ENCODE data around the gene FATE1.

The FATE1 gene

DNA sequence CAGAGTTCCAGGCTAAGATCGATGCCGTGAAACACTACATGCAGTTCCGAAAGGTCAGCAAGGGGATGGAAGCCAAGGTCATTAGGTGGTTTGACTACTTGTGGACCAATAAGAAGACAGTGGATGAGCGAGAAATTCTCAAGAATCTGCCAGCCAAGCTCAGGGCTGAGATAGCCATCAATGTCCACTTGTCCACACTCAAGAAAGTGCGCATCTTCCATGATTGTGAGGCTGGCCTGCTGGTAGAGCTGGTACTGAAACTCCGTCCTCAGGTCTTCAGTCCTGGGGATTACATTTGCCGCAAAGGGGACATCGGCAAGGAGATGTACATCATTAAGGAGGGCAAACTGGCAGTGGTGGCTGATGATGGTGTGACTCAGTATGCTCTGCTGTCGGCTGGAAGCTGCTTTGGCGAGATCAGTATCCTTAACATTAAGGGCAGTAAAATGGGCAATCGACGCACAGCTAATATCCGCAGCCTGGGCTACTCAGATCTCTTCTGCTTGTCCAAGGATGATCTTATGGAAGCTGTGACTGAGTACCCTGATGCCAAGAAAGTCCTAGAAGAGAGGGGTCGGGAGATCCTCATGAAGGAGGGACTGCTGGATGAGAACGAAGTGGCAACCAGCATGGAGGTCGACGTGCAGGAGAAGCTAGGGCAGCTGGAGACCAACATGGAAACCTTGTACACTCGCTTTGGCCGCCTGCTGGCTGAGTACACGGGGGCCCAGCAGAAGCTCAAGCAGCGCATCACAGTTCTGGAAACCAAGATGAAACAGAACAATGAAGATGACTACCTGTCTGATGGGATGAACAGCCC lies 28.0 kb downstream of the FATE1 start:
- no peak for DNase-seq (ENCODE audit: low read depth, low spot score)

DNA sequence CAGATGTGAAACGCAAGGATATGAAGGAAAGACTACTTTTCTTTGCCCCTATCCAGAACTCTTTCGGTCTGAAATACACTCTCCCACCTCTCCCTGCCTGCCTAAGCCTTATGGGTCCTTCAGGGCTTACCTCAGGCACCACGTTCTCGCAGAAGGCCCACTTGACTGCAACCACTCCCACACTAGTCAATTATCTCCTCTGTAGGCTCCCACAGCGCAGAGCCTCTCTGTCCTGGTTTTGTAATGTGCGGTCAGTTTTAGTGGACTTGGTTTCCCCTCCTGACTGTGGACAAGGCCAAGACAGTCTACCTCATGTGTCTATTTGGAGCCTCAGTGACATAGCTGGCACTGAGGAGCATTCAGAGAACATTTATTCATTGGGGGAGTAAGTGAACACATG lies 29.8 kb downstream of the FATE1 start:
- no peak for DNase-seq (ENCODE audit: low read depth, low spot score)

DNA sequence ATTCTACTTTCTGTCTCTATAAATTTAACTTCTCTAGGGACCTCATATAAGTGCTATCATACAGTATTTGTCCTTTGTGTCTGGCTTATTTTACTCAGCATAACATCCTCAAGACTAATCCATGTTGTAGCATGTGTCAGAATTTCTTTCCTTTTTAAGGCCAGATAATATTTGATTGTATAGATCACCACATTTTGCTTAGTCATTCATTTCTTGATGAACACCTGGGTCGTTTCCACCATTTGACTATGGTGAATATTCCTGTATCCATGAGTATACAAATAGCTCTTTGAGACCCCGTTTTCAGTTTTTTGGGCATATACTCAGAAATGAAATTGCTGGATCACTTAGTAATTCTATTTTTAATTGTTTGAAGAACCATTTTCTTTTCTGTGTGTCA lies 30.7 kb downstream of the FATE1 start:
- DNase-seq (ENCODE audit: low read depth, low spot score), result no peak

DNA sequence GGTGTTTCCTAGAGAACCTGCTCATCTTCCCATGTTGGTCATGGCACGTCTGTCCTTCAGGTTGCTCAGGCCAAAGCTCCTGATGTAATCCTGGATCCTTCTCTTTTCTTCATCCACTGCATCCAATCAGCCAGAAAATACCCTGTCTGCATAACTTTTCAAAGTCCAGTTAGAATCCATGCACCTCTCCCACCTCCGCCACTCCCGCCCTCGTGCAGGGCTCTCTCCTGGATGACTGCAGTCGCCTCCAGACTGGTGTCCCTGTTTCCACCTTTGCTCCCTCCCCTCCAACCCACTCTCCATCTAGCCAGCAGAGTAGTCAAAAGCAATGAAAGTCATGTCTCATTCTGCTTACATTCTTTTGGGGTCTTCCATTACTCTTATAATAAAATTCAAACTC lies 34.7 kb downstream of the FATE1 start:
- no peak for DNase-seq (ENCODE audit: low read depth, low spot score)

DNA sequence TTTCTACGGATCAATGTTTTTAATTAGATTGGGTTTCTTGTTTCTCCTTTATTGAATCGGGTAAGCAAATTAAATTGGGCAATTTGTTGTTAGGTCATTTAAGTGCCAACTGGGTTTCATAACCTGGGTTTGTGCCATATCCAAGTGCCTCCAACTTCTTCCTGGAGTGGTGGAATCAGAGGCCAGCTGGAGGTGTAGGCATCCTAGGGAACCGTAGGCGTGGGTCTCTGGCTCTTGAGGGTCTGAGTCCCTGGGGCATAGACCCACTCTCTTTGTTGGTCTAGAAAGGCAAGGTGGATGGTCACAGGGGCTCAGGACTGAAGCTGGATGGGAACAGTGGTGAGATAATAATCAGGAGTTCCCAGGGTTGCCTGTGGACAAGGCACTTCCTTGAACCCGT lies 37.0 kb downstream of the FATE1 start:
- no peak for DNase-seq (ENCODE audit: low read depth, low spot score)

DNA sequence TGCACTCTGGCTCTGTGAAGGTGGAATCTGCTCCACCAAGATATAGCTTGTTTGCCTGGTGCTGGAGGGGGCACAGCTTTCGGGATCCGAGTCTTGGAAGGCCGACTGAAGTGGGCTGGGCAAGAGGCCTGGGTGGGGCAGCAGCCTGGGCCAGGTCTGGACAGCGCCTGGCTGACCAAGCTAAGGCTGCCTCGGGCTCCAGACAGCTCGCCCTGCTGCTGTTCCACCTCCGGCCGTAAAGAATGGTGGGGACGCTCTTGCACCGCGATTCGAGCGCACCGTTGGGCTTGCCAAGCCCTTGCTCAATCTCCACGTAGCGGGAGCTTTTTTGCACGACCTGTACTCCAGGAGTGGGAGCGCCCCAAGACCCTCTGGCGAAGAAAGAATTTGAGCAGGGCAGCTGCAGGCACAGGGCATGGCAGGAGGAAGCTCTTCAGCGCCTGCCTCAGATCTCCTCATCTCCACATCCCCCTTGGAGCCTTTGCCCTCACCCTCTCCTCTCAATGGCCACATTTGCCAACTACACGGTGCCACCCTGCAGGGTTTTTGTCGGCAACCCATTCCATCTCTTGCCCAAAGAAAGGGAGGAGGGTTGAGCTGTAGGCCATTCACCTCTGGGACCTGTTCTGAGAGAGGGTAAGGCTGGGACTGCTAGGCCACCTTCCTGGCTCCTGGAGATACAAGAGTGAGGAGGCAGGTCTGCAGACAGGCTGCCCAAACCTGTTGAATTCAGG lies 37.6 kb downstream of the FATE1 start:
- DNase-seq (ENCODE audit: low read depth, low spot score), result peak; percentile 84

DNA sequence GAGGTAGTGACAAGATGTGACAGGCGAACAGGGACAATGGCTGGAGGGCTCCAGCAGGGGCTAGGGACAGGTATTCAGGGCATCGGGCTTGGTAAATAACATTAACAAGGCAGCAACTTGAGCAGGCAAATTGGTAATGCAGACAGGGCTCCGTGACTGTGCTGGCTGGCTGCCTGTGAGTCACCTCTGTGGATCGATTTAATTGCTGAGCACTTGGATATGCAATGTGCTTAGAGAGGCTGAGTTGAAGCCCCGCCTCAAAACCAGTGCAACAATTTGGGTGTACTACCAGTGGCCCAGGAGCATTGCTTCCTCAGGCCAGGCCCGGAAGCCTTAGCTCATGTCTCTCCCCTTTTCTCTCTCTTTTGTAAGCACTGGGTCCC lies 38.2 kb downstream of the FATE1 start:
- DNase-seq (ENCODE audit: low read depth, low spot score), result peak; percentile 84

DNA sequence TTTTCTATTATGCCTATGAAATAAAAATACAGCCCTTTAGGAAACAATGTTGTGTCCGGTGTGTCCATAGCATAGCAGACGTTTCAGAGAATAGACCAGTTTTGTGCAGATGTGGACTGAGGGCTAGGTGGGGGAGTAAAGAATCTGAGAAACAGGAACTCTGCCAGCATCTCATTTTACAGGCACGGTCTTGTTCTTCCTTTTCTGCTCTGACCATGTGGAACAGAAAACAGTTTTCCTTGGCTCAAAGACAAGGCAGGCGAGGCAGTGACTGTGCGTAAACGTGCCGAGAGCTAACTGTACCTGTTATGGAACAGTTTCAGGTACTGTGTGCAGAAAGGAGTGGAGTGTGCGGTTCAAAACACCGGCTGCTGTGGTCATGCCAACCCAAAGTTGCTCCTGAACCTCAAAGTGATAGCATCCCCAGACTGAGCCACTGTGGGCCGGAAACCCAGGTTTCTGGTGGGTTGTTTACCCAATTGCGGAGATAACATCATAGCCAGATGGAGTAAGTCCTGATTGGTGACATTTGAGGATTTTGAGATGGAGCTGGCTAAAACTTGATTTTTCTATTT lies 38.9 kb downstream of the FATE1 start:
- peak; percentile 58 for DNase-seq (ENCODE audit: low read depth, low spot score)

DNA sequence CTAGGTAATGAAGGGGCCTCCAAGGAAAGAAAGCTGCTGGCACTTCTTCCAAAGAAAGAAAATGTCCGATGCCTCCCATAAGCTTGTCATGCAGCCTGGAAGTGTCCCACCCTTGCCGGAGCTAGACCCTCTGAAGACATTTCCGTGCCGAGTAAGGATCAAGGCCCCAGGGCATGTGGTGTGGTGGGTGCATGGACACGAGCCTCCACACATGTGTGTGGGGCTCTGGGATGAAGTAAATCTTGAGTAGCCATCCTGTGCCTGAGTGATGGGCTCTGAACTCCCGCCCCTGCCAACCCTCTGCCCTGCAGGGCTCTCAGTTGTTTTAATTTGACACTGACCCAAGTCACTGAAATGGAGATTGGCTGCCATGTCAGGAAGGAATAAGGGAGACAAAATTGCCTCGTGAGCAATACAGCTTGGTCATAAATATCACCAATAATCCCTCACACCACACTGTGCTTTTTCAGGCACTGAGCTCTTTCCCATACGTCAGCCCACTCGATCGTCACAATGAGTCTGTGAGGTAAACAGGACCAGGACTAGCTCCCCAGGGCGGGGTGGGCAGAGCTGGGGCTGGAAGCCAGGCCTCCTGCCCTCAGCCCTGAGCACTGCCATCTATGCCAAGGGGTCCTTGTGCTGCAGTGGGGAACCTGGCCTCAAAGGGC lies 43.3 kb downstream of the FATE1 start:
- DNase-seq (ENCODE audit: low read depth, low spot score), result no peak

DNA sequence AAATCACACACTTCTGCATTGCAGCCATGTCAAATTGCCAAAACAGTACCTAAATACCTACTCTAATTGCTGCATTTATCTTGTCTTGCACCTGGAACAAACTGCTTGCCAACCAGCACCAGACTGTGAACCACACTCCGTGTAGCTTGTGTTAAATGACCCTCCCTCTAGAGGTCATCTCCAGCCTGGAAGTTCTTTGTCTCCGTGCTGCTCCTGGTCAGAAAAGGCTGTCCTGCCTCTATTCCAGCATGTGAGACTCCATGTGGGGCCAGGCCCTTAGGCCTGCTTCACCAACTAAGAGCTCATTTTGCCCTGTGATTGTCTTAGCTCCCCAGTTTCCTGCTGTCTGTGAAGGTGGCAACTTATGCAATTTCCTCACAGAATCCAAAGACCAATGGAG lies 47.0 kb downstream of the FATE1 start:
- DNase-seq (ENCODE audit: low read depth, low spot score), result no peak

DNA sequence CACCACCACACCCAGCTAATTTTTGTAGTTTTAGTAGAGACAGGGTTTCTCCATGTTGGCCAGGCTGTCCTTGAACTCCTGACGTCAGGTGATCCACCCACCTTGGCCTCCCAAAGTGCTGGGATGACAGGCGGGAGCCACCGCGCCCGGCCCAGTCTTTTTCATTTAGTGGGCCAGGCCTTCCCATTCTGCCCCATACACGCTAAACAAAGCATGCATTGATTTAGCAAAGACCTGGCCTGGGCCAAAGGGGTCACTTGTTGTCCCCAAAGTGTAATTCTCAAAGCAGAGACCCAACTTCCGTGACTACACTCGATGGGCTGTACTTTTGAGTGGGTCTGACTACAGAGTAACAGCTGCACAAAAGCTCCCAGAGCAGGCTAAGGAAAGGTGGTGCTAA lies 47.9 kb downstream of the FATE1 start:
- DNase-seq (ENCODE audit: low read depth, low spot score), result no peak

DNA sequence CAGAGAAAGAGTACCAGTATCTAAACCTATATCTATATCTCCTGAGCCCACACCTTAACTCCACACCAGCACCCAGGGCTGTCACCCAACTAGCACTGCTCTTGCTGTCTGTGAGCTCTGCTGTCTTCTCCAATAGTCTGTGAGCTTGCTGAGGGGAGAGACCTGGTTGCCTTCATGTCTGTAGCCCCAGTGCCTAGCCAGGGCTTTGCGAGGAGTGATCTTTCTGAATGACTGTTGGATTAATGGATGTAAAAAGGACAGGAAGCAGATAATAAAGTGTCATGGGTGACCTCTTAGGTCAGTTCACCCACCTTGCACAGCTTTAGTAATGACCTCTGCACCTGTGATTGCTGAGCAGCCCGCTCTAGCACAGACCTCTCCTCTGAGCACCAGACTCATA lies 49.2 kb downstream of the FATE1 start:
- no peak for DNase-seq (ENCODE audit: low read depth, low spot score)

DNA sequence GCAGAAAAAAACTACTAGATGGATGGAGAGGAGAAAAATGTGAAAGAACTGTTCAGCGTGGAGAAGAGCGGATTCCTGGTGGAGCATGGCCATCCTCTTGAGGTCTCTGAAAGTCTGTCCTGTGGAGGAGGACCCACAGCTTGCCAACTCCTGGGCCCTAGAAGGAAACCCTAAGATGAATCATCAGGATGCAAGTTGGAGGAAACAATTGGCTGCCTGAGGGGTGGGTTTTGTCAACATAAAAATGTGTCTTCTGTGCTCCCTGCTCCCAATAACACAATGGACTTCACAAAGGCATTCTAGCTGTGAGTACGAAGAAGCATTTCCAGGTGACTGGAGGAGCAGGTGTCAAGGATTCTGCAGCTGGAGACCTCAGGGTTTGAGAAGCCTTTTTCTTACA lies 55.9 kb downstream of the FATE1 start:
- DNase-seq (ENCODE audit: low read depth, low spot score), result no peak
